Measurements from ENCODE around the gene RBFOX1.

The RBFOX1 gene

DNA sequence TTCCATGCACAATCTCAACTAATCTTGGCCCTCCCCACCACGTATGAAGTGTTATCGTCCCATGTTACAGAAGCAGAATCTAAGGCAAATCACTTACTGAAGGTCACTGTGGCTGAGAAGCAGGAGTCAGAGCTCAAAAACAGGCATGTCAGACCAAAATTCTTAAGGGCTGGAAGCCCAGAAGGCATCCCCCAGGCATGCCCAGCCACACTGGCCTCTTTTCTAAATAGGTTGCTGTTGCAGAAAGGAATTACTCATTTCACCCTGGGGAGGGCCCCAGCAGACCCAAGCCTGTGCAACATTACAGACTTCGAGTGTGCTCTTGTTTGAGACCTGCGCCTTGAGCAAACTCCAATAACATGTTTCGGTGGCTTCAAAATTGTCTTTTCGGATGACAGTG lies 194.1 kb downstream of the RBFOX1 start:
- in situ Hi-C loops (cut with HindIII; ENCODE audit: low pct_ligation_motif_present, low sequenced_read_pairs) = no loop called here
- no peaks in the 10 kb centered on the region for H3K27me3 ChIP-seq (replicated peaks)
- H3K27ac ChIP-seq = no peak overlapping the region

DNA sequence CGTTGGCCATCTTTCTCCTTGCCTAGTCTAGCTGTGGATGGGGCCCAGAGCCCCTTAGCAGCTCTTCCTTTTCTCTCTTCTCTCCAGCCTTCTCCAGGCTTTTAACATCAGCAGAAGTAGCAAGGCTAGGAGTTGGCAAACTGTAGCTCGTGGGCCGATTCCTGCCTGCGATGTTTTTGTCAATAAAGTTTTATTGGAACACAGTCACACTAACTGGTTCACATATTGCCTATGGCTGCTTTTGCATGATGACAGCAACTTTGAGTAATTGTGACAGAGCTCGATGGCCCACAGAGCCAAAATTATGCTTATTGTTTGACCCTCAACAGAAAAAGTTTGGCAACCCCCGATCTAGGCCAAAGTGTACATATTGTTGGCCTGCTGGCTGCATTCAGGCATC lies 199.9 kb downstream of the RBFOX1 start:
- no peak overlapping the region for H3K27ac ChIP-seq
- TF ChIP-seq, protein P1, sequence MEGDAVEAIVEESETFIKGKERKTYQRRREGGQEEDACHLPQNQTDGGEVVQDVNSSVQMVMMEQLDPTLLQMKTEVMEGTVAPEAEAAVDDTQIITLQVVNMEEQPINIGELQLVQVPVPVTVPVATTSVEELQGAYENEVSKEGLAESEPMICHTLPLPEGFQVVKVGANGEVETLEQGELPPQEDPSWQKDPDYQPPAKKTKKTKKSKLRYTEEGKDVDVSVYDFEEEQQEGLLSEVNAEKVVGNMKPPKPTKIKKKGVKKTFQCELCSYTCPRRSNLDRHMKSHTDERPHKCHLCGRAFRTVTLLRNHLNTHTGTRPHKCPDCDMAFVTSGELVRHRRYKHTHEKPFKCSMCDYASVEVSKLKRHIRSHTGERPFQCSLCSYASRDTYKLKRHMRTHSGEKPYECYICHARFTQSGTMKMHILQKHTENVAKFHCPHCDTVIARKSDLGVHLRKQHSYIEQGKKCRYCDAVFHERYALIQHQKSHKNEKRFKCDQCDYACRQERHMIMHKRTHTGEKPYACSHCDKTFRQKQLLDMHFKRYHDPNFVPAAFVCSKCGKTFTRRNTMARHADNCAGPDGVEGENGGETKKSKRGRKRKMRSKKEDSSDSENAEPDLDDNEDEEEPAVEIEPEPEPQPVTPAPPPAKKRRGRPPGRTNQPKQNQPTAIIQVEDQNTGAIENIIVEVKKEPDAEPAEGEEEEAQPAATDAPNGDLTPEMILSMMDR (IDR thresholded peaks at IDR 0.05; ENCODE audit: low read depth, low read length, missing control alignments) = no peak
- H3K4me3 ChIP-seq (ENCODE audit: low read depth, low read length) = no peak overlapping the region
- no peaks in the 10 kb centered on the region for H3K36me3 ChIP-seq (replicated peaks)
- DNase-seq = no peak
- H3K27me3 ChIP-seq (replicated peaks) = no peaks in the 10 kb centered on the region
- in situ Hi-C loops (cut with HindIII; ENCODE audit: low pct_ligation_motif_present, low sequenced_read_pairs) = no loop called here

More for the DNA sequence above, 194.1 kb downstream of the RBFOX1 start:
- TF ChIP-seq, protein P1 (IDR thresholded peaks at IDR 0.05; ENCODE audit: low read depth, low read length, missing control alignments) = no peak
- DNase-seq = no peak
- Histone ChIP-seq H3K36me3 (replicated peaks) (no peaks in the 10 kb centered on the region), H3K4me3 (ENCODE audit: low read depth, low read length) (no peak overlapping the region)

DNA sequence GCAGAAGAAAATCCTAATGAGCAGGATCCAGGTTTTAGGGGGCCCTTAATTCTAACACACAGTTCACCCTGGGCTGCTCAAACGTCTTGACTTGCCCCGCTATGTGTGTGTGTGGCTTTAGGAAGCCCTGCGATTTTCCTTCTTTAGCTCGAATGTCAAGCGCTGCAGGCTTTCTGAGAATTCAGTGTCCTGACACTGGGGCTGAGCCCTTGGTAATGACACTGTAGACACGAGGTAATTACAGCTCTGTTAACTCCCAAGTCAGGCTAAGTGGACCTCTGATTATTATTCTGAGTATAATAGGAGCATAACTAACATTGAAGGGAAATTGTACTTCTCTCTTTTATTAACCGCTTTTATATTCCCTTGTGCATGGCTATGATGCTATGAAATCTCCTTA lies 202.1 kb downstream of the RBFOX1 start:
- no peak for DNase-seq
- H3K27ac ChIP-seq = no peak overlapping the region
- H3K4me3 ChIP-seq (ENCODE audit: low read depth, low read length) = no peak overlapping the region
- TF ChIP-seq, protein P1 (IDR thresholded peaks at IDR 0.05; ENCODE audit: low read depth, low read length, missing control alignments) = no peak
- in situ Hi-C loops (cut with HindIII; ENCODE audit: low pct_ligation_motif_present, low sequenced_read_pairs) = no loop called here
- H3K27me3 ChIP-seq (replicated peaks) = no peaks in the 10 kb centered on the region
- no peaks in the 10 kb centered on the region for H3K36me3 ChIP-seq (replicated peaks)

DNA sequence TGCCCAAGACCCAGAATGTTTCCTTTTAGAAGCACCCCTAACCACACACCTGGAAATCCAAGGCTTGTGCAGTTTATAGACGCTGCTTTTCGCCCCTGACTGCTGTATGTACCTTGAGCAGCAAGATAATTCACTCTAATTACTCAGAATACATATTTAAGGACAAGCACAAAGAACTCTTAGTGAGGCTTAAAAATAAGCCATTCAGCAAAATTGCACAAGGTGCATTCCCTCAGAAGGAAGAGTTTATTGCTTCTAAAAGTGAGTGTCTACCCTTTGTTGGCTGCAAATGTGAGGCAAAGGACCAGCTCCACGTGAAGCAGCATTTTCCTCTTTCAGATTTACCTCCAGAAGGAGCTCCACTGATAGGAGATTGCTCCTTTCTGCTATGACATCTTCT lies 208.4 kb downstream of the RBFOX1 start:
- Histone ChIP-seq H3K4me3 (ENCODE audit: low read depth, low read length) (no peak overlapping the region), H3K36me3 (replicated peaks) (no peaks in the 10 kb centered on the region), H3K27me3 (replicated peaks) (no peaks in the 10 kb centered on the region), H3K27ac (no peak overlapping the region)
- in situ Hi-C loops (cut with HindIII; ENCODE audit: low pct_ligation_motif_present, low sequenced_read_pairs) = no loop called here
- TF ChIP-seq, protein P1 (IDR thresholded peaks at IDR 0.05; ENCODE audit: low read depth, low read length, missing control alignments) = no peak
- DNase-seq = no peak

DNA sequence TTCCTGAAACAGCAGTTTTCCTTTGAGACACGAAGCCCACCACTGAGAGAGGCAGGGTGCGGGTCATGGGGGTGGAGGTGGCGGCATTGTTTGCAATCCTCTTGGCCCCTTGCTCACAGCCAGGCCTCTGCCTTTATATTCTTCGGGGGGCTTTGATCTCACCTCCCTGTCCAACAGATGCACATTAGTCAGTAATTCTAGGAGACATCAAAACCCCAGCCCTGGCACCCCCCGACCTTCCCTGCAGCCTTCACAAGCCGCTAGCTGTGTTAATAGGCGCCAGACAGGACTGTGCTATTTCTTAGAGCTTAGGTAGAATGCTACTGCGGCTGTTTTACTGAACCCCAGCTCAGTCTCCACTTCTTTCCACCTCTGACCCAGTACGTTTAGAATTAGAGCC lies 212.6 kb downstream of the RBFOX1 start:
- Histone ChIP-seq H3K27me3 (replicated peaks) (no peaks in the 10 kb centered on the region), H3K36me3 (replicated peaks) (no peaks in the 10 kb centered on the region), H3K4me3 (ENCODE audit: low read depth, low read length) (no peak overlapping the region), H3K27ac (no peak overlapping the region)
- in situ Hi-C loops (cut with HindIII; ENCODE audit: low pct_ligation_motif_present, low sequenced_read_pairs) = no loop called here
- DNase-seq = no peak
- TF ChIP-seq, protein P1 (IDR thresholded peaks at IDR 0.05; ENCODE audit: low read depth, low read length, missing control alignments) = no peak

DNA sequence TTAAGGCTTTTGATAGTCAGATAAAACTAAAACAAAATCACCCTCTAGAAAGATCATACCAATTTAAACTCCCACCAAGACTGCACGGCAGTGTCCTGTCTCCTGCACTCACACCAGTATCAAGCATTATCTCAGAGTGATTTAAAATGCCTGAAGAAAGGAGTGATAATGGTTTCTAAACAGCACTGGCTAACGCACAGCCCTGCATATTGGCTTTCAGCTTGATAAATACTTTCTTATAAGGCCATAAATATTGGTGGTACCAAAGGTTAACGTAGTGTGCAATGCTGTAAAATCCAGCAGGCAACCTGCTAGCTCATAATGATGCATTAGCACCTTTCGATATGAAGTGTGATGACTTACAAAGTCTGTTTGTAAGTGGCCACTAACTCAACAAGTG lies 214.3 kb downstream of the RBFOX1 start:
- in situ Hi-C loops (cut with HindIII; ENCODE audit: low pct_ligation_motif_present, low sequenced_read_pairs) = no loop called here

More for the DNA sequence above, 214.3 kb downstream of the RBFOX1 start:
- Histone ChIP-seq H3K36me3 (replicated peaks) (no peaks in the 10 kb centered on the region), H3K27me3 (replicated peaks) (no peaks in the 10 kb centered on the region), H3K27ac (no peak overlapping the region), H3K4me3 (ENCODE audit: low read depth, low read length) (no peak overlapping the region)
- DNase-seq = no peak
- TF ChIP-seq, protein P1 (IDR thresholded peaks at IDR 0.05; ENCODE audit: low read depth, low read length, missing control alignments) = no peak

Data from brain microvascular endothelial cell (primary cell).